AG04450 (cell line): ENCODE measurements around the gene TOR1AIP1. TPM values are rescaled to one million over a fixed set of nuclear protein-coding genes. Genes with fewer than 3 reads are reported as not detected.

Source experiments
- CTCF ChIA-PET: fragments of 300-600, 350-600 bp; formaldehyde crosslinking; extraction: SDS; loops from one replicate; lab custom pipeline; 2022; ENCODE audit warnings: antibody characterized with exemption, inconsistent platforms; lab: Charles Lee
- POLR2A ChIA-PET: fragments of 350-600 bp; formaldehyde crosslinking; extraction: SDS; loops from one replicate; lab custom pipeline; 2021; ENCODE audit warnings: antibody characterized with exemption, inconsistent platforms; lab: Yijun Ruan, JAX
- DNase-seq: peaks from one replicate; pipeline ENCODE4 v3.0.0-alpha.2; 2011; ENCODE audit warnings: low read depth, low spot score
- H3K27ac ChIP-seq: one replicate; pipeline ENCODE4 v1.5.1; 2012; ENCODE audit warnings: low read depth, low read length, control low read depth
- H3K27me3 ChIP-seq: one replicate; pipeline ENCODE4 v1.6.0; 2012; ENCODE audit warnings: low read length; ENCODE audit not compliant: control insufficient read depth, insufficient read depth
- H3K4me3 ChIP-seq: 2 replicates; pipeline ENCODE4 v1.5.1; 2011; ENCODE audit warnings: mild to moderate bottlenecking, low read depth, low read length, control low read depth
- H3K9me3 ChIP-seq: 2 replicates; pipeline ENCODE4 v1.5.1; 2012; ENCODE audit warnings: low read length; ENCODE audit not compliant: control insufficient read depth, insufficient read depth
- polyA plus RNA-seq: library from polyadenylated mRNA; depleted of rRNA; stranded (reverse); fragments of >200 nt; gene quantifications from 2 replicates; pipeline ENCODE4 v1.2.3, GENCODE V29; 2011
- TF ChIP-seq, protein P1 (sequence below): IDR thresholded peaks from 2 replicates; pipeline ENCODE4 v1.5.1; 2011; ENCODE audit warnings: low read depth, low read length, control low read depth, inconsistent platforms

Gene TOR1AIP1
- polyA plus RNA-seq, 1 experiment: 44.9 TPM

DNA sequence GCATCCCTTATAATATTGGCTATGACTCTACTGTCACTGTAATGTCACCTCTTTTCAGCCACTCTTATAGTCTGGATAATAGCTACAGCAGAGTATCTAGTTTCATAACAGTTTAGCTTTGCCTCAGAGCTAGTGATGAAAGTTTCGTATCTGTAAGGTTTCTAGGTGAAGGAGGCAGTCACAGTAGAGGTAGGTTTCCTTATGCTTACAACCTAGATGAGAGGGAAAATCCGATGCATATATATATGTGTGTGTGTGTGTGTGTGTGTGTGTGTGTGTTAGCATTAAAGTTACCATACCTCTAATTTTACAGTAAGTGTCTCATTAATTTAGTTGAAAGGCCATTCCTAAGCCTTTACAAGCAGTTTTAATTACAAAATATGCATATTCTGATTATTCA lies 2.3 kb upstream of the TOR1AIP1 start:
- ChIA-PET CTCF (interaction anchor here (0.9 kb wide), 1 partner anchor 12 kb away, joined by 3 read pairs; no protein-coding TSS in a partner anchor), POLR2A (interaction anchor here (0.6 kb wide), 1 partner anchor 27 kb away, joined by 3 read pairs; no protein-coding TSS in a partner anchor)
- H3K4me3 ChIP-seq: no peak overlapping the region
- DNase-seq: no peak
- H3K27ac ChIP-seq: no peak overlapping the region
- TF ChIP-seq, protein P1, sequence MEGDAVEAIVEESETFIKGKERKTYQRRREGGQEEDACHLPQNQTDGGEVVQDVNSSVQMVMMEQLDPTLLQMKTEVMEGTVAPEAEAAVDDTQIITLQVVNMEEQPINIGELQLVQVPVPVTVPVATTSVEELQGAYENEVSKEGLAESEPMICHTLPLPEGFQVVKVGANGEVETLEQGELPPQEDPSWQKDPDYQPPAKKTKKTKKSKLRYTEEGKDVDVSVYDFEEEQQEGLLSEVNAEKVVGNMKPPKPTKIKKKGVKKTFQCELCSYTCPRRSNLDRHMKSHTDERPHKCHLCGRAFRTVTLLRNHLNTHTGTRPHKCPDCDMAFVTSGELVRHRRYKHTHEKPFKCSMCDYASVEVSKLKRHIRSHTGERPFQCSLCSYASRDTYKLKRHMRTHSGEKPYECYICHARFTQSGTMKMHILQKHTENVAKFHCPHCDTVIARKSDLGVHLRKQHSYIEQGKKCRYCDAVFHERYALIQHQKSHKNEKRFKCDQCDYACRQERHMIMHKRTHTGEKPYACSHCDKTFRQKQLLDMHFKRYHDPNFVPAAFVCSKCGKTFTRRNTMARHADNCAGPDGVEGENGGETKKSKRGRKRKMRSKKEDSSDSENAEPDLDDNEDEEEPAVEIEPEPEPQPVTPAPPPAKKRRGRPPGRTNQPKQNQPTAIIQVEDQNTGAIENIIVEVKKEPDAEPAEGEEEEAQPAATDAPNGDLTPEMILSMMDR: no peak
- H3K27me3 ChIP-seq: no peaks in the 10 kb centered on the region
- H3K9me3 ChIP-seq: no peaks in the 10 kb centered on the region

DNA sequence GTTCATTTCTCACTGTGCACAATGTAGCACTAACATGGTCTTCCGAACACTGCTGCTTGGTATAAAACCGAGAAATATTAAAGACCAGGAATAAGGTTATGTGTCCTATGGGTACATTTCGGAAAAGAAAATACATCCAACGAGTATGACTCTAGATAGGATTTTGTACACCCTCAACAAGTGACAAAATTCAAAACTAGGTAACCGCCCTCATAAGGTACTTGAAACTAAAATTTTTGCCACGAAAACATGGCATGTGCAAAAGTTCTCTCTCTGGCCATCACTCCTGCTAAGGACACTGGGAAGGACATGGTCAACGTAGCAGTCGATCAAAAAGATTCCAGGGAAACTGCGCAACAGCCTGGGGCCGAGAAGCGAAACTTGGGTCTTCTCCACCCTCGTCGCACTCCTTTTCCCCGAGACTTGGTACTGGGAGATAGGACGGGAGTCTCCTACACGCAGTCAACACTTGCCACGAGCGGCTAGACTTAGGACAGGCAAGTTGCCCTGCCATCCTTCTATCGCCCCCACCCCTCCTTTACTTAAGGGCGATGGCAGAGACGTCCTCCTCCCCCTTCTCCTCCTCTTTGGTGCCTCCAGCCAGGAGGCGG lies 338 bp upstream of the TOR1AIP1 start:
- POLR2A ChIA-PET: interaction anchor here (0.6 to 1.8 kb wide), 9 partner anchors 67 to 564 kb away, joined by 3 to 7 read pairs (median 4); partner anchors contain the start of genes CEP350 and QSOX1
- H3K27me3 ChIP-seq: no peaks in the 10 kb centered on the region
- TF ChIP-seq, protein P1: no peak
- DNase-seq: peak; percentile 85
- H3K27ac ChIP-seq: peak overlapping the region; percentile 100
- H3K9me3 ChIP-seq: no peaks in the 10 kb centered on the region
- CTCF ChIA-PET: interaction anchor here (1.0 to 2.3 kb wide), 4 partner anchors 14 to 298 kb away, joined by 3 to 8 read pairs (median 4); no protein-coding TSS in a partner anchor
- peak overlapping the region; percentile 70 for H3K4me3 ChIP-seq

DNA sequence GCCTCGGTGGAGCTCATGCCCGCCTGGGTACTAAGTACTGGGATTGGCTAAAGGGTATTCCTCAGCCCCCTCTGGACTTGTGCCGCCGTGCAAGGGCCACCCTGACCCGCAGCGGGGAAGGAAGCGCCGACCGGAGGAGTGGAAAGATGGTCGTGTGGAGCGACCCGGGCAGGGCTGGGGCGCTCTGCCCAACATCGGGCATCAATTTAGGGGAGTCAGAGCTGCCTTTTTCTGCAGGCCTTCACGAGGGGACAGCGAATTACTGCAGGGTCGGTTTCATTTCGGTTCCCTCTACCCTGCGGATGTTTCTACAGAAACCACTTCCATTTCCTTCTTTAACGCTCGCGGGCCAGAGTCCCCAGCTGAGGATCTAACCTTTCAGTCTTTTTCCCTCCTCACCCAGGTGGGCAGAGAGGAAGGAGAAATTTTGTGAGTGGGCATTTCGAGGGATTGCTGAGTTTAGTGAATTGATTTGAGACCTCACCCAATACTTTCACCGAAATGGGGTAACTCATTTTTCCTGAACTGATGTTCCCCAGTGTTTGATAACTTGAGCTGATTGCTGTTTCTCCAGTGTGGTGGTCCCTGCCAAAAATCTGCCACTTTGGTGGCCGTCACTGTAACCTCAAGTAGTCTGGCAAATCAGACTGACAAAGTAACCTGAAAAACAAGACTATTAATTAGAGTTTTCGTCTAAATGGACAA lies 1.1 kb downstream of the TOR1AIP1 start:
- Histone ChIP-seq H3K4me3 (peak overlapping the region; percentile 70), H3K27ac (peak overlapping the region; percentile 88), H3K9me3 (no peaks in the 10 kb centered on the region), H3K27me3 (no peaks in the 10 kb centered on the region)
- POLR2A ChIA-PET: interaction anchor here (0.6 to 1.8 kb wide), 7 partner anchors 17 to 573 kb away, joined by 3 to 7 read pairs (median 3); partner anchors contain the start of genes CEP350 and QSOX1
- CTCF ChIA-PET: interaction anchor here (0.6 to 1.8 kb wide), 6 partner anchors 10 to 1622 kb away, joined by 3 to 5 read pairs (median 4); no protein-coding TSS in a partner anchor
- DNase-seq: no peak
- TF ChIP-seq, protein P1: no peak

DNA sequence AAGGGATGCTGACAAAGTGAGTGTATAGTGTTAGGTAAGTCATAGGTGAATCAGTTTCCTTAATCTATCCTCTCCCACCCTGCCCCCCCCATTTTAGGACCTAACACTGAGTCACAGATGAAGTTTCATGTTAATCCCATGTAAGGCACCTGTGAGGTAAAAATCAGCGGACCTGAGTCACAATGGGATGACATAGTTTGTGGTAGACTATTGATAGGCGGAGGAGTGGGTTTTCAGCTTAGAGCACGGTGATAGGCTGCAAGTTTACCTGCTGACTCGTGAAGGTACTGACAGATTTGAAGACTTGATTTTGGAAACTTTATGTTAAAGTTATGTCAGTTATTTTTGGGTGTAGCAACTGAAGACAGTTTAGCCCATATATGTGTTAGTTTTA lies 1.7 kb downstream of the TOR1AIP1 start:
- Histone ChIP-seq H3K27me3 (no peaks in the 10 kb centered on the region), H3K4me3 (peak overlapping the region; percentile 70), H3K9me3 (no peaks in the 10 kb centered on the region), H3K27ac (no peak overlapping the region)
- ChIA-PET POLR2A (interaction anchor here (0.6 kb wide), 2 partner anchors 18 to 252 kb away, joined by 3 read pairs; no protein-coding TSS in a partner anchor), CTCF (interaction anchor here (0.6 to 1.8 kb wide), 4 partner anchors 9 to 371 kb away, joined by 3 to 5 read pairs (median 3); no protein-coding TSS in a partner anchor)
- TF ChIP-seq, protein P1: no peak
- no peak for DNase-seq
